Fibroblast of skin of left quadriceps (primary cell): ENCODE data around the gene KIRREL1.
A peak's percentile ranks its signal among the peaks of the same experiment; 100 is the strongest.

Experiments used
- DNase-seq, 2 experiments: peaks; one replicate each; pipeline ENCODE4 v3.0.0-alpha.2; 2013; ENCODE audit warnings: low read depth in 2 of 2

The KIRREL1 gene

DNA sequence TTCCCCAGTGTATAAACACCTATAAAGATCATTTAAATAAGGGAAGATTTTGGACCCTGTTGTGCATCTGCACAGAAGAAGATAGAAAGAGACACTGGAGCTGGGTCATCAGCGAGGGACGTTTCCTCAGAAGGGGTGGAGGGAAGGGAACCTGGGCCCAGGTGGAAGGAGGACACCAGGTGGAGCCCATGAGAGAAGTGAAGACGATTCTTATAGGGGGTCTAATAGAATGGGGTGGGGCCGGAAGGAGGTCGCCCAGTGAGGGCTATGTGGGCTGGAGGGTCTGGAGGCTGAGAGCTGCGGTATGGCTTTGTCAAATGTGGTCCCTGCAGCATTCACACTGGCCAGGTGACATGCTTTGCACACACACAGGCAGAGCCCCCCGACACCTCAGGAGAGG lies 13.7 kb downstream of the KIRREL1 start:
- DNase-seq: no peak

DNA sequence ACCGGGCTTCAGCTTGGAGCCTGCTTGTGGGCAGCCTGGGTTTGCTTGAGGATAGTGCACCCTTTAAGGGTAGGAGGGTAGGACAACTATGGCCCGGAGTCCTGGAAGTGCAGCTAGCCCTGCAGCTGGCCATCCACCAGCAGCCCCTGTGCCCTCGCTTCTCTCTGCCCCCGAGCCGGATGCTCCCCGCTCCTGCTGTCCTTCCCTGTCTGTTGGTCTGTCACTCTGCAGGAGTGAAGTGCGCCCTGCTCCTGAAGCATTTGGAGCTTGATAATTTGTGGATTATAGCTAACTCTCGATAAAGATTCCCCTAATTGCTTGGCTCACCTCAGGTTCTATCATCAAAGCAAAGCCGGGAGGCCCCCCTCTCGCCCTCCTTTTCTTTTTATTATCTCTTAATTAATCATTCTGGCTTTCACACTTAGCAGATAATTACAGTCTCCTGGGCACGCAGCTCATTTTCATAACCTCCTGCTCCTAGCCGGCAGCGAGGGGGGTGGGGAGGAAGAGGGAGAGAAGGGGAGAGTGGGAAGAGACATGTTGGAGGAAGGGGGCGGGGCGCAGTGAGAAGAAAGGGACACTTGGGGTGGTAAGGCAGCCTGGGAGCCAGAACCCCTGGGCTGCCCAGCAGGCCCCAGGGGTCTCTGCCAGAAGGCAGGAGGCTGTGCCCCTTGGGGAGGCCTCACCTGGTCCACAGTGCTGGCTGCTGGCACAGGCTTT lies 14.4 kb downstream of the KIRREL1 start:
- DNase-seq: no peak

DNA sequence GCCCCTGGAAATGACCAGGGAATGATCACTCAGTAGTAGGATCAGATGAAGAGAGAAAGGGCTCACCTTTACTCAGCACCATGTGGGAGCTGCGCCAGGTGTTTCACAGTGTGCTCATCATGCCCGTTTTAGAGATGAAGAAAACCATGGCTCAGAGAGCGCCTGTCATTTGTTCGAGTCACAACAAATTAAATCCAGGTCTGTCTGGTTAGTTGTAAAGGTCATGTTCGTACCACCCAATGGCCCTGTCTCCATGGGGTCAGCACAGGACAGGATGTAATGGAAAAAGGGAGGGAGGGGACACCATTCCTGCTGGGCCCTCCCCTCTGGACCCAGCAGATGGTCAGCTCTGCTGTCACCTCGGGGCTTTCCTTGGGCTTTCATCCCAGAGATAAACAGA lies 15.2 kb downstream of the KIRREL1 start:
- DNase-seq: no peak

DNA sequence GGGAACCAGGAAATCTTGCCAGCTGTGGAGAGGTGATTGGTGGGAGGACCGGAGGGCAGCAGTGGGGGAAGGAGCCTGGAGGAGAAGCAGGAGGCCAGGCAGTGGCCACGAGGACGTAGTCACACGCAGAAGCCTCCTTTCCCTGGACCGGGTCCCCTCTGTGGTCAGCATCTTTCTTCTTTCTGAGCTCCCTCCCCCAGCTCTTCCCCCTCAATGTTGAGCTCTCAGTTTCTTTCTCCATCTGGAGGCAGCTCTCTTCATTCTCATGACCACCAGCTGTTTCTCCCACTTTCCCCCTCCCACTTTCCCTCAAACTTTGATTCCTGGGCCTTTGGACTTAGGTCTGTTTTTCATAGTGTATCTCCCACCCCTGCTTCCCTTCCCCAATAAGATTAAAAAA lies 18.3 kb downstream of the KIRREL1 start:
- no peak for DNase-seq

DNA sequence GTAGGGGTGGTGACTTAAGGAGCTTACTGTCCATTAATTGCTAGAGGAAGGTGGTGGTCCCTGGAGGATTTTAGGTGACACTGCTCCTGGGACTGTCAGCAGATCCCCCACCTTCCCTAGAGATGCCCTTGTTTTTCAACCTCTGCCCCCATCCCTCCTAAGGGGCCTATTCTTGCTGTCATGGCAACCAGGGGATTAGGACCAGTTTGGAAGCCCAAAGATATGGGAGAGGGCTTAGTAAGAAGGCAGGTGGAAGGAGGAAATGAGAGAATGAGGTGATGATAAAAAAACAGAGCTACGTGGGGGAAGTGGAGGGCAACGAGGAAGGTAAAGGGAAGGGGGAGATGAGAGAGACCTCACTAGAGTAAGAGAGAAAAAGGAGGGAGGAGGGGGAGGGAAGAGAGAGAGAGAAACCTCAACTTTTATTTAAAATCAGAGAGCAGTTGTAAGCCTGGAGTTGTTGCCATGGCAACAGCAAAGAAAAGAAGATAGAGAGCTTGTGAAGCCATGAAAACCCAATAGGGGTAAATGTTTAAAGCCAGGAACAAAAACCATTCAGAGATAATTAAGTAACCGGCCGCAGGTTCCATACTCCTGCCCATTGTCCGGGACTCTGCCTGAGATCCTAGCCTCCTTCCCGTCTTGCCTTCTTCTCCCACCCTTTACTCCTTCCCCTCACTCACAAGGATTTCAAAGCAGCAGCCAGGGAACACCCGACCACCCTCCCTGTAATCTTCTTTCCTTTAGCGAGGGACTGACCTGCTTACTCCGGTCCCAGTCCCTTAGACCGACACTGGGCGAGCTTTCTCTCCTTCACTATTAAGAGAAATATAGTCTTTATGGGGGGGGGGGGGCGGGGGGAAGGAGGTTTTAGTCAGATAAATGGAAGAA lies 20.6 kb downstream of the KIRREL1 start:
- DNase-seq: no peak

DNA sequence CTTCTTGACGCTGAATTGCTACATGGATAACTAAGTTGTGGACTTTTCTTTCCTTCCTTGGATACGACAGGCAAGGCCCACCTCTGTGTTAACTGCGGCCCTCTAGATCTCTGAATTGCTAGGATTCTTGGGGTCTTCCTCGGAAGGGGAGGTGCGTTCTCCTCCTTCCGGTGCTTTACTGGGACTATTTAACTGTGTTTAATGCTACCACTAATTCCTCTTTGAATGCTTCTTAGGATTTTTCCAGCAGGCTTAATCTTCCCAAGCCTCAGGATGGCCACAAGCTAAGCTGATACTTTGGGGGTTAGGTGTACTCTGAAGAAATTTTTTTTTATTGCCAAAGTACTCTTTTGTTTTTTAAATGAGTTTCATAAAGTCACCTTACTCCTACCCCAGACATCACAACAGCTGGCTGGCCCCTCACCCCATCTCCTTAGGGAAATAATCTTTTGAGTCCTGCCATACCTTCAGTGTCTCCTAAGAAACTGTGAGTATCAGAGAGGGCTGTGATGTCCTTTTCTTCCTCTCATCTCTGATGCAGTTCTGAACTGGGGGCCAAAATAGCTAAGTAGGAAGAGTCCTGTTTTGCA lies 21.4 kb downstream of the KIRREL1 start:
- no peak for DNase-seq

DNA sequence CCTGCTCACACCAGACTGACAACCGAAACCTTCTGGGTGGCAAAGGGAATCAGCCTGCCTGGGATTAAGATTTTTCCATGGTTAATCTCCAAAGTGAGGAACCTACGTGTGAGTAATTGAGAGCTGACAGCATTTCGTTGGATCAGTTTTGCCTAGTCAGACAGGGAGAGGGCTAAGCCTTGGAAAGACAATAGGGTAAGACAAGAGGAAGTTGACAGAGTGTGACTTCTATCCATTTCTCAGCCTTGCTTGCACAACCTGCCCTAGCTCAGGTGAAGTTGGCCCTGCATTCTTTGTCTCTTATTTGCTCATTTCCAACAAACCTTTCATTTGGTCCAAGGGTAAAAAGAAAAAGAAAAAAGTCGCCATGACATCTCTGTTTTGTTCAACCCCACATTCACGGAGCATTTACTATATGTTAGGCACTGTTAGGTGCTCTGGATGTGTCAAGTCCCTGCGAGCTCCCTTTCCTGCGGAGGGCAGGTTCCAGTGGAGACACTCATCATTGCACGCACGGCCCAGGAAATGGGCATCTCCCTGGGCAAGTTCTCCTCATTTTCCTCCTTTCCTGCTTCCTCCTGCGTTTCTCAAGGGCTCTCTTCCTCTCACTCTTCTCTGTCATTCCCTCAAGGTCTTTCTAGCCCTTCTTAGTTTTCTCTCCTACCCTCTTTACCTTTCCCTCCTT lies 23.3 kb downstream of the KIRREL1 start:
- no peak for DNase-seq

DNA sequence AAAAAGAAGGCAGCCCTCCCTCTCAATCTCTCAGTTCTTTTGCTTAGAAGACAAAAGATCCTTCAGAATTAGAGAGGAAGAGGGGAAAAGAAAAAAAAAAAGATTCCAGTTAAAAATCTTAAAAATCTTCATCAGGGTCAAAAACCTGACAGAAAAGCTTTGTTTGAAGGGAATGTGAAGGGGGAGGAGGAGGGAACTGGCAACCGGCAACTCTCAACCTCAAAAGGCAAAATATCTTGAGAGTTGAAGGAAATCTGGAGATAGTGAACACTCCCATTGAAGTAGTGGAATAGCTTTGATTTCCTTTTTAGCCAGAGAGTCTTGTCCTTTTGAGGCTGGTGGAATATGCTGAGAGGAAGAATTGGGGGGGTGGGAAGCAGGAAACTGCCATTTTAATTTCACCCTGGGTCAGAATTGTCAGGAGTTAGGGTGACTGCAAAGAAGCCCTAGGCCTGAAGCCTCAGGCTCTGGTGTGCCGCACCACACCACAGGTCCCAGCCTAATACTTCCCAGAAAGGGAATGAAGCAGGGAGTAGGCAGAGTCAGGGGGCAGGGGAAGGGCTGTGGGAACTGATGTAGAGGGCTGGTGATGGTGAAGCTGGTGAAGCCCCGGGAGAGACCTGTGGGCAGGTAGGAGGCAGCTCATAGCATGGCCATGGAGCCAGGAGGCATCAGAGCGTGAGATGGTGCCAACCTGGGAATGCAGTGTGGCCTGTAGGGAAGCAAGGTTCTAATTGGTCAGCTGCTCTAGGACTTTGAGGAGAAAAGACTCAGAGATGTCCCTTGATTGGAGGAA lies 24.6 kb downstream of the KIRREL1 start:
- DNase-seq: no peak

DNA sequence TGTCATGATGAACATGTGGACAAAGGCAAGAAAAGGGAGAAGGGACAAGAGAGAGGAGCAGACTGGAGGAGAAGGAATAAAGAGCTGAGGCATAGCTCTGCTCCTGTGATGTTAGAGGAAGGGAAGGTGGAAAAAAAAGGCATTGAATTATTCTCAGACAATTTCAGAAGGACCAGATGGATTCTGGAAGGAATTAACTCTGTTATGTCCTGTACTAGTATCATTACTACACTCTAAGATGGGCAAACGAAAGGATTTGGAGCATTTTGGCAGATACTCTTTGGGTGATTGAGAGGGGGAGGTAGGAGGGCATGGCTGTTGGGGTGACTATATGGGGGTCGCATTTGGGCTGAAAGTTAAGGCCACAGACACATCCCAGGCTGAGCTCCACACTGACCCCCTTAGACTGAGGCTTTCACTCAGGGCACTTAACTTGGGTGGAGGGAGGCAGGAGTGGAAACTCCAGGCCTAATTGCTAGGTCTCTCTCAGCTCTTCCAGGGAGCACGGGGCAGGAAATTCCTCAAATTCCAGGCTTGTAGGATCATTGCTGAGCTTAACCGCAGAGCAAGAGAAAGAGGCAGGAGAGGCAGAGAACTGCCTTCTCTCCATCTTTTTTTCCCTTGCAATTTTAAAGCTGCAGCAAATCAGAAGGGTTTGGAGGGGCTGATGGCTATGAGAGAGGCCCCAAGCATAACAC lies 25.9 kb downstream of the KIRREL1 start:
- DNase-seq: peak; percentile 93 to 94

DNA sequence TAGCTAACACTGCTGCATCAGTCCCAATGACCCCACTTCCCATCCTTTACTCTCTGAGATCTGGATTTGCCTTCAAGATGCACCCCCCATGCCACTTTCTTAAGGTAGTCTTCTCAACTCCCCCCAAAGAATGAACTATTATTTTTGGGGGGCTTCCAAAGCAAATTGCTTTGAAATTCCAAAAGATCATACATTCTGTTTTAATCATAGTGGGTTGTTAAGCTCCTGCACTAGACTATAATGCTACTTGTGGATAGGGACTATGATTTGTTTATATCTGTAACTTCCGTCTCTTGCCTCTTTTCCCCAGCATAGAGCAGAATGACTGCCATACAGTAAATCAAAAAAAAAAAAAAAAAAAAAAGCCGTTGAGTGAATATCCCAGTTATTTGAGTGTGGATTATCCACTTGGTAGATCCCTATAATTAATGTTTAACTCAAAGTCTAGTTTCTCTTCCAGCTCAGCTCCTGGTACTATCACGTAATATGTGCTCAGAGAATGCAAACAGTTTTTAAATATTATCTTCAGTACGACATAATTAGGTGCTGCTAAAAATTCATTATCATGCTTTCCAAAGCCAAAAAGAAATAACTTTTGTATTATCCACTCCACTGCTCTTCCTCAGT lies 26.9 kb downstream of the KIRREL1 start:
- DNase-seq: no peak

DNA sequence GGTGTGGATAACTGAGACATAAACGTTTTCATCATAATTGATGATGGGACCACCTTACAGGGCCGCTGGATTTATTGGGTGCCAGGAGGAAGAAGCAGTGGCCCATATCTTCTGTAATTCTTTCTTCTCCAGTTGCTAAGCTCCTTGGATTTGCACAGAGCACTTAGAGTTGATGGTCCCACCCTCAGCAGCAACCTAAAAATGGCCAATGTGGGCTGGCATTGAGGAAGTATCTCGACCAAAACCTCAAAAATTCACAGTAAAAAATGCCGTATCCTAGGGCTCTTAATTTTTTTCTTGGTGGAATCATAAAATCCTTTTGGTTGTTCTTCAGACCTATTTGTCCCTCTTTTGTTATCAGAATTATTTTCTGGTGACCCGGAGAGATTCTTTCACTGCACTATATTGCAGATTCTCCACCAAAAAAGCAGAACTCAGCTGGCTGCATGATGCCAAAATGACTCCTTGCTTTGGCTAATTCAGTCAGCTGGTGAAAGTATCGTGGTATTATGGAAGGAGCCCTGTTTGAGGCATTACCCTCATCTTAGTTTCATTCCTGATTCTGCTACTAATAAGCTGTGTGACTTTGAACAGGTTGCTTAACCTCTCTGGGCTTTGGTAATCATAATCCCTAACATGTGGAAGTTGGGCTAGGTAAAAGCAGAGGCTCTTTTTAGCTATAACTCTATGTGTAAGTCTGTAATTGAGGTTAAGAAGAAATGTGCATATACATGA lies 27.6 kb downstream of the KIRREL1 start:
- no peak for DNase-seq

DNA sequence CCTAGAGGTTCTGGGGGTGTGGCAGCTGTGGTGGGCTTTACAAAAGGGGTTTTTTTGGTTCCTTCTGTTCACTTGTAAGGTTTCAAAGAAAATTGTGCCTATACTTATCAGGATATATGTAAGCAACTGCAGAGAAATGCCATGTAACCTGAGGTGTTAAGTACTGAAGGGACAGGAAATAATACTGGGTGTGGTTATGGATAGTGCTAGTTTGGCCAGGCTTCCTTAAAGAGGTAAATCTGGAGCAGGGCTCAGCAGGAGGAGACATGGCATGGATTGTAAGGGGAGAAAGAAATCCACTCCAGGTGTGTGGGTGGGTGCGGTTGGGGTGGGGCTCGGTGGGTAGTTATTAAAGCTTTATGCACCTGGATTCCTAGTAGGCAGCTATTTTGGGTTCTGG lies 28.3 kb downstream of the KIRREL1 start:
- no peak for DNase-seq

DNA sequence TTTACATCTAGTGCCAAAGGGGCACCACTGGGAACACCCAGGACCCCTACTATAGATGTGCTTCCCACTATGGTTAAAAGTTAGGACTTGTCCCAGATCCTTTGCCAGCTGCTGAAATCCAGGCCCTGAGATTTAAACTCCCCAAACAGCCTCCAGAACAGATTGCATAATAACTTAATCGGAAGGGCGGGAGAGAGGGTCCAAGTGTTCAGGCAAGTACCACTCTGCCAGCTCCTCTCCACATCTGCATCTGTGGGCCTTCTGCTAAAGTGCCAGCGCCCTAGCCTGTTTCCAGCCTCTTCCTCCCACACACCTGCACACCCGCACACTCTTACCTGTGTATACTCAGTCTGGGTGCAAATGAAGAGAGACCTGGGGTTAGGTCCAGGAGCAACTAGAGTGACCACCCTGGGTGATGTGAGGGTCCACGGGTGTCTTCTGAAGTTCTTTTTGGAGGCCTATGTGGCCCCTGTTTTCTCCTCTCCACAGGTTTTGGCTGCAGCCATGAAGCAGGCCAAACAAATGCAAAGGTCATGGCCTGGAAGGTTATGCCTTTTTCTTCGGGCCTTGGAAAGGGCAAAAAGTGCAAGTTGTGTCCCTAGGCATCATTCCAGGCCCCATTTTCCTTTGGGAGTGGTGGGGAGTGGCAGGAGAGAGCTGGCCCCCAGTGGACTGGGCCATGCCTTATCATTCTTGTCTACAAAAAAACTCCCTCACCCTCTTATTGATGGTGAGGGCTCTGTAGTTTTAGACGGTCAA lies 29.3 kb downstream of the KIRREL1 start:
- no peak for DNase-seq

DNA sequence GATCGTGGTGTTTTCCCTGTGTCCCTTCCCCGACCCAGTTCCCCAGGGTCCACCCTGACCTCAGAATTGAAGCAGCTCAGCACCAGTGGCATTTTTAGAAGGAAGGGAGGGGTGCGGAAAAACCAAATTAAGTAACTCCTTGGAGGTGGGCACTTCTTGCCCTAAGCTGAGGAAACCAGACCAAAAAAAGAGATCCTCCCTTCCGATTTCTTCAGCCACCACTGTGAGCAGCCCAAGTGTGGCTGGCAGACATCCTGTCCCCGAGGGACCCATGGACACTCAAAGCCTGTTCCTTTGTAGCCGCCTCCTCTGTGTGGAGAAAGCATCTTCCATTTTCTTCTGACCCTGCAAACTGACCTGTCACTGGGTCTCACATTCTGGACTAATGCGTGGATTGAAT lies 31.3 kb downstream of the KIRREL1 start:
- DNase-seq: no peak

DNA sequence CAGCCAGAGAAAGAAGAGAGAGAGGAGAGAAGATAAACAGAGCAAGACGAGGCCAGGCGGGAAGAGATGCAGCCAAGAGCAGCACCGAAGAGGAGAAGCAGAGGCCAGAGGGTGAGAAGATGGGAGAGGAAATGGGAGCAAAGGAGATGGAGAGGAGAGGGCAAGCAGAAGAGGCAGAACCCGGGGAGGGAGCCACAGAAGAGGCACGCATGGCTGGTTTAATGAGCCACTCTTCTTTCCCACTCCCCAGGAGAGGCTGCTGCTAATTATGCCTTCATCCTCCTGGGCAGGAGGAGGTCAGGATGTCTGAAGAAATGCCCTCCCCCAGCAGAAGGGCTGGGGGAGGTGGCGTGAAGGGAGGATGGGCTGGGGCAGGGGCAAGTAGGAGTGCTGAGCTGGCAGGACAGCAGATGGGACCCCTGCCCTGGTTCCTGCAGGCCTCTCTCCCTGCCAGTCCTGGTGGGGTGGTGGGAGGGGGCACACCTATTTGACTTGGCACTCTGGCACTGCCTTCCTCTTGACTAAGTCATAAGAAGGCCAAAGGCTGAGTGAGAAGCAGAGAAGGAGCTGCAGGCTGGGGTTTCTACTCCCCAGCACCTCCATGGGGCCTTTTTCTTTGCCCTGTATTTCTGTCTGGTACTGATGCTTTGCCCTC lies 32.3 kb downstream of the KIRREL1 start:
- no peak for DNase-seq

DNA sequence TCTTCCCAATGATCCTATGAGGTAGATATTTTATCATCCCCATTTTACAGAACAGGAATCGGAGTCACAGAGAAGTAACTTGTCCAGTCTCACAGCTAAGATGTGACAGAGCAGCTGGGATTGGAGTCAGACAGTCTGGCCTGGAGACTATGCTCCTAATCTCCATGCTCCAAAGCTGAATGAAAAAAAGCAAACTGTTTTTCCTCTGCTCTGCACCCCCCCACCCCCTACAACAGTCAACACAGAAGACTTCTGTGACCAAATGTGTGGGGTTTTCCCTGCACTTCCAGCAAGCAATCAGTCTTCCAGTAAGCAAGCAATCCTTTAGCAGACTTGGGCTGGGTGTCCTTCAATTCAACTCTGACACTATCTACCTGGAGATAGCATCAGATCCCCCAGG lies 33.2 kb downstream of the KIRREL1 start:
- DNase-seq: no peak

DNA sequence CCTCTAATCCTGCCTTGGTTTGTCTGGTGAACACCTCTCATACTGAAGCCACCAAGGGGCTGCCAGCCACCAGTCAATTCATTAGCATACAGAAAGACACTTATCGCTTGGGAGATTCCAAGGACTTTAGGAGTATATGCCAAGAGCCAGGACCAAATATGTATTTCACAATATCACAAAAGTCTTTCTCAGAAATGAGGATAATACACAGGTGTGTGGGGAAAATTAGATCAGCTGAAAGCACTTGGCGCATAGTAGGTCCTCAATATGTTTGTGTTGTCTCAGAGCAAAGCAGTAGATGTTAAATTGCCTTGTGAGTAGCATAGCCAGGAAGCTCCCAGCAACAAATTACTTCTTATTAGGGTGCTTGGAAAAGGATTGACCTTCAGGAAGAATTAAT lies 34.1 kb downstream of the KIRREL1 start:
- no peak for DNase-seq

DNA sequence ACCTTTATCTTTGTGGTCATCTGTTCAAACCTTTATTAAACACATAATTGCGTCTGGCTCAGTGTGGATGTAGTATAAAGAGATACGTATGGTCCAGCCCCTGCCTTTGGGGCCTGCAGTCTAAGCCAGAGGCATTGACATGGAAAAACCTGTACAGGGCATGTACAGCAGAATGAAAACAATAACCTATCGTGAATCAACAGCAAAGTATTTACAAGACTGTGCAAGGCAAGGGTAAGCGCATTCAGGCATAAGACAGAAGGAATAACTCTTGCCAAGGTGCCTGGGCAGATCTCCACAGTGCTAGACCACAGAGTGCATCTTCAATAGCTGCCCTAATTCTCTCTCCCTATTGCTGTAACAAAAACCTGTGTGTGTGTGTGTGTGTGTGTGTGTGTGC lies 35.5 kb downstream of the KIRREL1 start:
- DNase-seq: no peak
